Activated naive CD8-positive, alpha-beta T cell treated with anti-CD3 and anti-CD28 coated beads, Interleukin-2, amount 10 ng/mL, durations not matched to agents 7 days and 5 days (primary cell): Measurements from ENCODE around the gene LIMD2. TPM values are rescaled to one million over a fixed set of nuclear protein-coding genes. Genes with fewer than 3 reads are reported as not detected.

ENCODE experiments used
- ATAC-seq: fragments of 150-1000 bp; cut with Tn5 transposase; one replicate; pipeline ENCODE4 v1.10.0; 2021; ENCODE audit warnings: low read depth, moderate library complexity
- POLR2A ChIA-PET: fragments of 350-600 bp; sonication (Branson Sonifier 250); formaldehyde crosslinking; loops from one replicate; lab custom pipeline; 2021; ENCODE audit warnings: antibody characterized with exemption; lab: Charles Lee
- DNase-seq: peaks from one replicate; pipeline ENCODE4 v3.0.0; 2021
- H3K27ac Mint-ChIP-seq: one replicate; pipeline ENCODE4 v1.8.0; 2022; ENCODE audit warnings: mild to moderate bottlenecking, mixed read lengths
- H3K27me3 Mint-ChIP-seq: one replicate; pipeline ENCODE4 v1.8.0; 2022; ENCODE audit warnings: mild to moderate bottlenecking, moderate library complexity, mixed read lengths
- H3K36me3 Mint-ChIP-seq: one replicate; pipeline ENCODE4 v1.8.0; 2021; ENCODE audit warnings: mild to moderate bottlenecking, mixed read lengths
- H3K4me1 Mint-ChIP-seq: one replicate; pipeline ENCODE4 v1.8.0; 2021; ENCODE audit warnings: mixed read lengths
- H3K4me3 Mint-ChIP-seq: one replicate; pipeline ENCODE4 v1.8.0; 2022; ENCODE audit warnings: mild to moderate bottlenecking, moderate library complexity, mixed read lengths
- H3K9me3 Mint-ChIP-seq: one replicate; pipeline ENCODE4 v1.8.0; 2021; ENCODE audit warnings: mixed read lengths
- total RNA-seq, 2 experiments: library from RNA; stranded (reverse); gene quantifications; one replicate each; pipeline ENCODE4 v1.2.3, GENCODE V29; 2021

LIMD2 gene
- total RNA-seq, 2 experiments from 2014 or later: 452 to 453 TPM

- DNase-seq: no peak
- H3K36me3 Mint-ChIP-seq: peaks cover 21% of the 10 kb centered on the region
Measured at GRCh38 chr17:63706336-63707082, 6.6 kb upstream of the LIMD2 start.

GRCh38 chr17:63705657-63706056 lies 5.7 kb upstream of the LIMD2 start:
- H3K9me3 Mint-ChIP-seq: no peaks in the 10 kb centered on the region
- DNase-seq (no peak), ATAC-seq (no peak)
- H3K27ac Mint-ChIP-seq: peak overlapping the region; percentile 82
- H3K4me3 Mint-ChIP-seq: peak overlapping the region; percentile 62
- no peaks in the 10 kb centered on the region for H3K27me3 Mint-ChIP-seq
- H3K36me3 Mint-ChIP-seq: peaks cover 23% of the 10 kb centered on the region
- peaks cover 72% of the 10 kb centered on the region for H3K4me1 Mint-ChIP-seq
- POLR2A ChIA-PET: interaction anchor here (0.9 to 6.9 kb wide), 7 partner anchors 8 to 138 kb away, joined by 3 to 100 read pairs (median 5); partner anchors contain the start of genes CCDC47 and DDX42

More at GRCh38 chr17:63706336-63707082, 6.6 kb upstream of the LIMD2 start:
- POLR2A ChIA-PET: interaction anchor here (0.7 to 6.9 kb wide), 10 partner anchors 9 to 137 kb away, joined by 3 to 100 read pairs (median 4); partner anchors contain the start of genes CCDC47, DDX42 and MAP3K3
- Mint-ChIP-seq H3K9me3 (no peaks in the 10 kb centered on the region), H3K4me3 (peak overlapping the region; percentile 62), H3K4me1 (peaks cover 69% of the 10 kb centered on the region), H3K27ac (peak overlapping the region; percentile 82), H3K27me3 (no peaks in the 10 kb centered on the region)
- no peak for ATAC-seq

- POLR2A ChIA-PET: interaction anchor here (0.7 to 3.0 kb wide), 4 partner anchors 9 to 38 kb away, joined by 3 to 17 read pairs (median 6); no protein-coding TSS in a partner anchor
- no peak for ATAC-seq
- H3K9me3 Mint-ChIP-seq: no peaks in the 10 kb centered on the region
- peaks cover 66% of the 10 kb centered on the region for H3K4me1 Mint-ChIP-seq
- no peak overlapping the region for H3K4me3 Mint-ChIP-seq
- peaks cover 23% of the 10 kb centered on the region for H3K36me3 Mint-ChIP-seq
- H3K27ac Mint-ChIP-seq: peak overlapping the region; percentile 82
- H3K27me3 Mint-ChIP-seq: no peaks in the 10 kb centered on the region
- DNase-seq: no peak
Measured at GRCh38 chr17:63704836-63705235, 4.9 kb upstream of the LIMD2 start.

- Mint-ChIP-seq H3K4me1 (peaks cover 60% of the 10 kb centered on the region), H3K27me3 (no peaks in the 10 kb centered on the region), H3K9me3 (no peaks in the 10 kb centered on the region), H3K27ac (no peak overlapping the region), H3K4me3 (peak overlapping the region; percentile 79), H3K36me3 (peaks cover 20% of the 10 kb centered on the region)
- no peak for DNase-seq
- POLR2A ChIA-PET: interaction anchor here (0.7 kb wide), 1 partner anchor 9 kb away, joined by 3 read pairs; no protein-coding TSS in a partner anchor
- no peak for ATAC-seq
Measured at GRCh38 chr17:63704259-63704576, 4.3 kb upstream of the LIMD2 start.

DNA sequence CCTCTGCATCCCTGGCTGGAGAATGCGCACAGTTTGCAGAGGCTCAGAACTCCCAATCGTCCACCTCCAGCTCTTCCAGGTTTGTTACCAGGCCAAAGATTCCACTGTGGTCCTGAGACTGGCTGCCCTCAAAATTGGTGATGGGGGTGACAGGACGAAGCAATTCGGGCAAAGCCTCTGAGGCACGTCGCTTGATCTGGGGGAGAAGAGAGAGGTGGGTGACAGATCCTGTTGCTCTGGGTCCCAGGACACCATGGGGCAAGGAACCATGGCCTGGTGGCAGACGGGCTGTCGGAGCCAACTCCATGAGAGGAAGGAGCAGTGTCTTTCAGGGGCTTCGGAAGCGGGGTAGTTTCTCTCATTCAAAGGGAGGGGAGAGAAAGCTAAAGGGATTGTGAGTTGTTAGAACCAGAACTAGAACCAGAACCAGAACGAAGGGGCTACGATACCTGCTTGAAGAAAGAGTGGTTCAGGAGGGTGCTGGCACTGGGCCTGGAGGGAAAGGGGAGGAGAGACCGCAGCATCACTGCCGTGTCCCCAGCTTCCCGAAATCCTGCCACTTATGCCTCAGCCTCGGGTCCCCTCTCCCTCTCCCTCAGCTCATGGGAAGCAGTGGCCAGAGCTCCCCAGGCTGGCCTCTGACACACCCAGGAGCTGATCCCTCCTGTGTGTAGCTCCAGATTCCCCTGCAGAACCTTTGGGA lies 3.8 kb upstream of the LIMD2 start:
- POLR2A ChIA-PET: interaction anchor here (0.8 to 4.0 kb wide), 4 partner anchors 11 to 93 kb away, joined by 3 to 47 read pairs (median 4); partner anchors contain the start of genes CCDC47 and DDX42
- Mint-ChIP-seq H3K27ac (peak overlapping the region; percentile 98), H3K4me1 (peaks cover 55% of the 10 kb centered on the region), H3K36me3 (peaks cover 15% of the 10 kb centered on the region), H3K4me3 (peak overlapping the region; percentile 79), H3K9me3 (no peaks in the 10 kb centered on the region), H3K27me3 (no peaks in the 10 kb centered on the region)
- DNase-seq: no peak
- no peak for ATAC-seq

DNA sequence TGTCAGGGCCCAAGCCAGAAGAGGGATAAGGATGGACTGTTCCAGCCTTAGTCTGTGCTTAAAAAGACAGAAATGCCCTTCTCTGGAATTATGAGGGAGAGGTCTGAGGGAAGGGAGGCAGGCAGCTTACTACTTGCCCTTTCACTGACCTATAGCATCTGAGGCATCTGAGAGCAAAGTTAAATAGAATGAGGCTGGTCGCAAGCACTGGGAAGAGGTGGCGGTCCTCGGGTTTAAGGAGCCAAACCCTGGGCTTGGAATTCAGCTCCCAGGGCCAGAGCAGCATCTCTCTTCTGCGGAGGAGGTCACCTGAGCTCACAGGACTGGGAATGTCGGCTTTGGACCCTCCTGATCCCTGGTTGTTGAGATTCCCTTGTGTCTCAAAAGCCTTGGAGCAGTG lies 3.1 kb upstream of the LIMD2 start:
- Mint-ChIP-seq H3K36me3 (peaks cover 18% of the 10 kb centered on the region), H3K27ac (peak overlapping the region; percentile 98), H3K4me1 (peaks cover 51% of the 10 kb centered on the region), H3K9me3 (no peaks in the 10 kb centered on the region), H3K27me3 (no peaks in the 10 kb centered on the region), H3K4me3 (peak overlapping the region; percentile 90)
- POLR2A ChIA-PET: interaction anchor here (0.7 to 4.0 kb wide), 11 partner anchors 7 to 153 kb away, joined by 3 to 56 read pairs (median 5); partner anchors contain the start of genes CCDC47, DCAF7, DDX42 and MAP3K3
- DNase-seq (no peak), ATAC-seq (no peak)

DNA sequence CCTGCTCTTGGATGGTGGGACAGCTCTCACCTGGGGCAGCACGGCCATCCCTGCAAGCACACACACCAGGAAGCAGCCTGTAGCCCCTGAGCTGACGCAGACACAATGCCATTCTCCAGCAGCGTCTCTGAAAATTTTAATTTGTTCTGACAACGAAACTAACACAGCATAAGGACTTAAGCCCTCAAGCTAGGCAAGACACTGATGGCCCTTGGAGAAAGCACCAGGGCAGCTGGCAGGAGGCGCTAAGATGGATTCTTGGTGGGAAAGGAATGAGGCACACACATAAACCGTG lies 2.7 kb upstream of the LIMD2 start:
- Mint-ChIP-seq H3K27me3 (no peaks in the 10 kb centered on the region), H3K4me3 (peak overlapping the region; percentile 90), H3K36me3 (peaks cover 22% of the 10 kb centered on the region), H3K9me3 (no peaks in the 10 kb centered on the region), H3K4me1 (peaks cover 51% of the 10 kb centered on the region), H3K27ac (peak overlapping the region; percentile 98)
- DNase-seq (no peak), ATAC-seq (no peak)
- POLR2A ChIA-PET: interaction anchor here (0.7 to 4.0 kb wide), 10 partner anchors 8 to 153 kb away, joined by 3 to 56 read pairs (median 8); partner anchors contain the start of genes CCDC47, DCAF7, DDX42 and MAP3K3

DNA sequence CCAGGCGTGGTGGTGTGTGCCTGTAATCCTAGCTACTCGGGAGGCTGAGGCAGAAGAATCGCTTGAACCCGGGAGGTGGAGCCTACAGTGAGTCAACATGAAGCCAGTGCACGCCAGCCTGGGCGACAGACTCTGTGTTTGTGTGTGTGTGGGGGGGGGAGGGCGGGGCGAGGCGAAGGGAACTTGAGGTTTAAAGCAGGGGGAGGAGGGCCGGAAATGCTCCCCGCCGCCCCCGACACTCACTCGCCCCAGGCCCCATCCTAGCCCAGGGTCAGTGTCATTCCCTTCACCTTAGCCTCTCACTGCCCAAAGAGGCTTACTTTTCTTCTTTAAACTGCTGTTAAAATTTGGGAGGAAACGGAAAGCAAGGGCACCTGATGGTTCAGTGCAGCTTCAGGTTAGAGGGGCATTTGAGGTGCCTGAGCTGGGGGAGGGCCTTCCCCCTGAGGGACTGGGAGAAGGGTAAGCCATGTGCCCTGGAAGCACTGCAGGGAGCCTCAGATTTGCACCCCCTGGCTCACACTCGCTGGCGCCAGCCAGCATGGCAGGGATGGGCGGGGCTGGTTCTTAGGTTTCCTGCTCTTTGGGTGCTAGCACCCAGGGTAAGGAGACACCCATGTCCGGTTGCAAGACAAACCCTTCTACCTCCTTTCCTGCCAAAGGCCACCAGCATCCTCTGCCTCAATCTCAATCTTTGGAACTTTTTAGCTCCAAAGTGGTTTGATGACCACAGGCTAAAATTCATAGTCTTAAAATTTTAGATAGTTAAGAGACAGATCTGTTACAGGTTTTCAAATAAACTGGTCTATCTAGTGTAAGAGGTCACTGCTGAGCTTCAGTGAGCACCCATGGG lies 2.2 kb upstream of the LIMD2 start:
- Mint-ChIP-seq H3K36me3 (peaks cover 27% of the 10 kb centered on the region), H3K9me3 (no peaks in the 10 kb centered on the region)

DNA sequence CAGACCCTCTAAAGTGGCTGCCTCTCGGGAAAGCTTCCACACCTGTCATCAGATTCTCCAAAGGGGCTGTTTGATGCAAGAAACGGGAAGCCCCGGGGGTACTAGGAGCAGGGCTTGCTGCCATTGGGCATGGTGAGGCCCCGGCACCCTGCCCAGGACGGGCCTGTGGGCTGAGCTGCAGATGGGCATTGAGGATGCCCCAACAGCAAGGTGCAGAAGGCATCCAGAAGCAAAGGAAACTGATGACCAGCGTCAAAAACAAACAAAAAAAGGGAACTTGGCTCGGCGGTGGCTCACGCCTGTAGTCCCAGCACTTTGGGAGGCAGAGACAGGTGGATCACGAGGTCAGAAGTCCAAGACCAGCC lies 1.5 kb upstream of the LIMD2 start:
- ATAC-seq (no peak), DNase-seq (no peak)
- peak overlapping the region; percentile 98 for H3K27ac Mint-ChIP-seq
- POLR2A ChIA-PET: interaction anchor here (0.6 to 4.0 kb wide), 16 partner anchors 9 to 267 kb away, joined by 3 to 56 read pairs (median 6); partner anchors contain the start of genes CCDC47, DCAF7, DDX42 and MAP3K3
- H3K27me3 Mint-ChIP-seq: no peaks in the 10 kb centered on the region
- H3K4me1 Mint-ChIP-seq: peaks cover 52% of the 10 kb centered on the region
- peaks cover 34% of the 10 kb centered on the region for H3K36me3 Mint-ChIP-seq
- peak overlapping the region; percentile 90 for H3K4me3 Mint-ChIP-seq
- no peaks in the 10 kb centered on the region for H3K9me3 Mint-ChIP-seq

More for the DNA sequence above, 2.2 kb upstream of the LIMD2 start:
- H3K27me3 Mint-ChIP-seq: no peaks in the 10 kb centered on the region
- peaks cover 52% of the 10 kb centered on the region for H3K4me1 Mint-ChIP-seq
- H3K27ac Mint-ChIP-seq: peak overlapping the region; percentile 98
- peak; percentile 21 for ATAC-seq
- peak; percentile 71 for DNase-seq
- POLR2A ChIA-PET: interaction anchor here (0.6 to 4.0 kb wide), 18 partner anchors 8 to 152 kb away, joined by 3 to 56 read pairs (median 4); partner anchors contain the start of genes CCDC47, DCAF7, DDX42 and MAP3K3
- H3K4me3 Mint-ChIP-seq: peak overlapping the region; percentile 90

DNA sequence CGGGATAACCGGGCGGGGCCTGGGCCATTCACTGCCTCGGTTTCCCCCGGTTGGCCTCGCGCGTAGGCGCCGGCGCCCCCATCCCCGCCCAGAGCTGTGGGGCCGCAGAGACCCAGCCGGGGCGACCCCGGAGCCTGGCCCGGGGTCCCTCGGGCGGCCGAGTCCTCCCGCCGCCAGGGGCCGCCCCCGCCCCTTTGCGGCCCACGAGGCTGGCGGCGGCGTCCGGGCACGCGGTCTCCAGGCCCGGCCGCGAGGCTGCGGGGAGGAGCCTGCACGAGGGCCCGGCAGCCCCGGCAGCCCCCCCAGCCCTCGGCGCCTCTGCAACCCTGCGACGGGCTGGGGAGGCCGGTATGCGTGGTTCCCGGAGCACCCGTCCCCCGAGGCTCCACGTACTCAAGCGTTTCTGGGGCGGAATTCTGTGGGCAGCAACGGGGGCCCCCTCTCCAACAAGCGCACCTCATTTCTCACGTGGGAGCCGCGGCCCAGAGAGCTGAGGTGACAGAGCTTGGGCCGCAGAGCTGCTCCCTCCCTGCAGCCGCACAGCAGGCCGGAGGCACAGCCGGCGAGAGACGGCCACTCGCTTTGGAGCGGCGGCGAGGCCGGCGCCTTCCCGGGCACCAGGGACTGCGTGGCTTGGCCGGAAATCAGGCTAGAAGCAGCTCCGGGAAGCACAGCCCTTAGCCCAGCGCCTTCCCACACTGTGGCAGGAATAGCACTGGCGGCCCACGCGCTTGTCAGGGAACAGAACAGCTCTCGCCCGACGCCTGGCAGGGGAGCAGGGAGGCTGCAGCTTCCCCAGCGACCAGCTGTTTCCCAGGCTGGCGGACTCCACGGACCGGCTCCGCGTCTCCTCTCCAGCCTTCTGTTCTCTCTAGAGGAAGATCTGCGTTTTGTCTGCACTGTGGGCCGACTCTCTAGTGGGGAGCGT lies 867 bp upstream of the LIMD2 start:
- ATAC-seq (peak; percentile 2), DNase-seq (peak; percentile 81)
- Mint-ChIP-seq H3K4me3 (peak overlapping the region; percentile 90), H3K9me3 (no peaks in the 10 kb centered on the region), H3K36me3 (peaks cover 40% of the 10 kb centered on the region), H3K27ac (peak overlapping the region; percentile 98), H3K4me1 (peaks cover 52% of the 10 kb centered on the region), H3K27me3 (no peaks in the 10 kb centered on the region)
- POLR2A ChIA-PET: interaction anchor here (0.6 to 4.0 kb wide), 19 partner anchors 9 to 281 kb away, joined by 3 to 56 read pairs (median 4); partner anchors contain the start of genes CCDC47, DCAF7, DDX42 and MAP3K3

GRCh38 chr17:63698886-63699637 lies 863 bp downstream of the LIMD2 start:
- H3K4me1 Mint-ChIP-seq: peaks cover 51% of the 10 kb centered on the region
- H3K27ac Mint-ChIP-seq: peak overlapping the region; percentile 99
- H3K9me3 Mint-ChIP-seq: no peaks in the 10 kb centered on the region
- POLR2A ChIA-PET: interaction anchor here (0.9 to 4.4 kb wide), 18 partner anchors 10 to 808 kb away, joined by 3 to 100 read pairs (median 13); partner anchors contain the start of genes CCDC47, CEP95, DDX42 and DDX5
- peaks cover 40% of the 10 kb centered on the region for H3K36me3 Mint-ChIP-seq
- DNase-seq (peak; percentile 86), ATAC-seq (peak; percentile 20)
- H3K4me3 Mint-ChIP-seq: peak overlapping the region; percentile 98
- no peaks in the 10 kb centered on the region for H3K27me3 Mint-ChIP-seq
